Adipose tissue (tissue), 3 donors: Measurements from ENCODE around the gene PCBP1. TPM values are rescaled to one million over a fixed set of nuclear protein-coding genes. Genes with fewer than 3 reads are reported as not detected.
"Not testable (repeated sequence)": the region's sequence is repeated elsewhere in the genome, so short reads cannot be mapped to it uniquely, and the experiment has no call there.

Source experiments
- H3K27ac ChIP-seq: one replicate; pipeline ENCODE4 v1.5.1; 2013; ENCODE audit warnings: low read depth, low read length
- WGBS, 3 donors: extraction: QIAGEN DNeasy Blood & Tissue Kit; methylation state at CpG; one replicate each; pipeline ENCODE4 v1.1.7; 2013; 5-methylcytosine and 5-hydroxymethylcytosine counted together
- polyA plus RNA-seq, 3 donors: library from polyadenylated mRNA; stranded (reverse); fragments of 200-250 nt; gene quantifications; one replicate each; pipeline ENCODE4 v1.2.3, GENCODE V29; 2013
- donor health status: healthy with polysubstance abuse.
- donor health status: Bipolar disorder and iron deficiency.
- donor health status: healthy.

The PCBP1 gene
- polyA plus RNA-seq, 3 donors, result 233 to 396 (median 326) TPM

DNA sequence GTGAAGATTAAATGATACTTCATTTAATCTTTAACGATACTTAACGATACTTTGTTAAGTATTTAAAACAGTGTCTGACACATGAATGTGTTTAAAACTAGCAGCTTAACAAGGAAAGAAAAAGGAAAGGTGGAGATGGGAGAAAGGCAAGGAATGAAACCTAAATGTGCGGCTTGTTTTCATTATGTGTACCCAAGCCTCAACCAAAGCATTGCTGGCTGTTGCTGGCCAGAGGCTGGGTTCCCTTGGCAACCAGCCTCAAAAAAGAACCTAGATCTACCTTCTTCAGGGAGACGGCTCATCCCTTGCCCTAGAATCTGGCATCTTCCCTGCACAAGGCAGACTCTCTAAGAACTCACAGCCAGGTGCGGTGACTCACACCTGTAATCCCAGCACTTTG, 13.8 kb upstream of the PCBP1 start:
- WGBS, 3 donors, result 82 to 93% (median 92%) methylated on average over 5 of the region's 5 CpGs
- no peak overlapping the region for H3K27ac ChIP-seq

DNA sequence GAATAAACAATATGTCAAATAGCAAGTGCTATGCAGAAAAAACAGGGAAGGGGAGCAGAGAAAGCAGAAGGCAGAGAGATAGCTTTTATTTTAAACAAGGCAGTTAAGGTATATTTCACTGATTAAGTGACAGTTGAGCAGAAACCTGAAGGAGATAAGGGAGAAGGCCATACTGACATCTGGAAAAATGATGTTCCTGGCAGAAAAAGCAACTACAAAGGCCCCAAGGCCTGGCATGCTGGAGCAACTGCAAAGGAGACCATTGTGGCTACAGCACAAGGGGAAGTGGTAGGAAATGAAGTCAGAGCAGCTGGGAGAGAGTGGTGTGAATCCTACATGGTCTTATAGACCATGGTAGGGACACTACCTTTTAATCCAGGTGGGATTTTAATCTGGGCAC, 8.9 kb upstream of the PCBP1 start:
- no peak overlapping the region for H3K27ac ChIP-seq

DNA sequence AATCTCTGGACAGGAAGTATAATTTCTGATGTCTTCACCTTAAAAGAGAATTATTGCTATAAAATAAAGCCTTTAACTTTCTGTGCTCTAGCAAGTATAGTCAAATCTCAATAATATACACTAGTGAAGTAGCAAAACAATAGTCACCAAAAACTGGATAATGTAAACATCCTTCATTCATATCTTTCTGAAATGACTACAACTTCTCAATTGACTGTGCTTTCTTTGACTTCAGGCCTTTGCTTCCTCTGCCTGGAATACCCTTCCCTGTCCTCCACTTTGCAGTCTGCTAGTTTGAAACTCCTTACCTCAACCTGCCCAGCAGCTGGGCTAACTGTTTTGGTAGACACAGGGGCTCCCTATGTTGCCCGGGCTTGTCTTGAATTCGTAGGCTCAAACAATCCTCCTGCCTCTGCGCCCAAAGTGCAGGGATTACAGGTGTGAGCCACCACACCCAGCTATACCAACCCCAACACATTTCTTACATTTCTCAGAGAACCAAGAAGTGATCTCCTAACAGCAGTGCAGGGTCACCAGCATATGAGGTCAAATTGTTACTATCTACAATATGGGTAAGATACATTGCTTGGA, 6.6 kb upstream of the PCBP1 start:
- WGBS, 3 donors, result 89 to 95% (median 92%) methylated on average over 3 of the region's 3 CpGs
- H3K27ac ChIP-seq, result no peak overlapping the region

DNA sequence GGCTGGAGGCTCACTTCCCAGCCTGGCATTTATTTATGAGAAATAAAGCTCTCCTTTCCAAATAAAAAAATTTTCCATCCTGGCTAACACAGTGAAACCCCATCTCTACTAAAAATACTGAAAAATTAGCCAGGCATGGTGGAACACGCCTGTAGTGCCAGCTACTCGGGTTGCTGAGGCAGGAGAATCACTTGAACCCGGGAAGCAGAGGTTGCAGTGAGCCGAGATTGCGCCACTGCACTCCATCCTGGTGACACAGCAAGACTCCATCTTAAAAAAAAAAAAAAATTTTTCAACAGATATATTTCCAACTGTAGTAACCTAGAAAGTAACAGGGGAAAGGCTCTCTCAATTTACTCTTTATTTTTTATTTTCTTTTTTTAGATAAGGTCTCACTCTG, 6.1 kb upstream of the PCBP1 start:
- no peak overlapping the region for H3K27ac ChIP-seq
- WGBS, 3 donors, result 69 to 96% (median 75%) methylated on average over 5 of the region's 5 CpGs

DNA sequence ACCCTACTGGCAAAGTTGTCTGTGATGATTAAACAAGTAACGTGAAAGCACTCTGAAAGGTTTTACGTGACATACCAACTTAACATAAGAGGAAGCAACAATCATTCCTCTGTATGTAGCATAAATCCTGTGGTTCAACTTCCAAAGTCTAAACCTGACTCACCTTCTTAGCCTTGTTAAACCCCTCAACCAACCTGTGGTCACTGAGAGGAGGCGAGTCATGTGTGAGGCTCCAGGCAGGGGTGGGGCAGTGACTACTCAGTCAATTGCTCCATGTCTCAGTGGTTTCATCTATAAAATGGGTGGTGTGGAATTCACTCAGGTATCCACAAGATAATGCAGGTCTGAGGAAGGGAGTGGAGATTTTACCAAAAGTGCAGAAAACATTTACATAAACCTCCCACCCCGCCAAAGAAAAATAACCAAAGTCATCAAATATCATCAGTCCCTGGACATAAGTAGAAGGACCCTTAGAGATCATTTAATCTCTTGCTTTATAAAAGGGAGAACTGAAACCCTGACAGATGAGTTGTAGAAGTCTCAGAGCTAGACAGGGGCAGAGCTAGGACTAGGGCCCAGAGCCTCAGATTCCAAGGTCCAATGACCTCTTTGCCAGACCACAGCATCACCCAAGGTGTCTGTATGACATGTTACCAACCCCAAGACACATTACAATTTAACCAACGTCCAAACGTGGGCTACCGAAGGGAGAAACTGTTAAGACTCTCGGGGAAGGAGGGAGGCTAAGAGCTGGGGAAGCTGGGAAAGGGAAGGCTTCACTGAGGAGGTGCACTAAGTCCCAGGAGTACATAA, 3.7 kb upstream of the PCBP1 start:
- WGBS, 3 donors, result 71 to 77% (median 72%) methylated on average over 8 of the region's 8 CpGs
- H3K27ac ChIP-seq, result no peak overlapping the region

DNA sequence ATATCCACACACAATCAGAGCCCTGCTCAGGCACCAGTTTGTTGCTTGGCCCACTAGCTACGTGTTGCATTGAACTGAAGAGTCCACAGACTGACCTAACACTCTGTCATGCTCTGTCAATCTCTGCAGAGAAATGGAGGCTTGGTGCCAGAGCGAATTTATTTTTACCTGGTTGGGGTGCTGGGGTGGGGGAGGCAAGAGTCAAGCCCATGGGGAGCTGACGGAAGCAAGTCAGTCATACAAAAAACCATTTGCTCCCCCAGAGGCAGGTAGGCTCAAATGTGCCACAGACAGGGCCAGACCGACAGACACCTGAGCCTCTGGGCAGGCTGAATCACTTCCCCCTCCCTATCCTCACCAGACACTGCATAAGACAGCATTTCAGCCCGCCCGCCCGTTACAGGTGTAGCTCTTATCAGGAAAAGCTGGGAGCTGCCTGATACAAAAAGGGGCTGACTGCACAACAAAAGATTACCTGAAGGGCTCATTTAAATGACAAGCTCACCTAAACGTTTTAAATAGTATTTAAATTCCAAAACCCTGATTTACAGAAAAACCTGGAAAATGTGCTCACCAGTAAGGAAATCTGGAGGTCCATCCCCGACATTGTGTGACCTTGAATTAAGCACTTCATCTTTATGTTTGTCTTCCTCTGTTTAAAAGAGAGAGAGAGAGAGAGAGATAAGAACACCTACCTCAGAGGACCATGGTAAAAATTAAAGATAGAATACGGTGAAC, 2.1 kb upstream of the PCBP1 start:
- 23 to 38% (median 28%) methylated on average over 10 of the region's 10 CpGs for WGBS, 3 donors
- H3K27ac ChIP-seq, result peak overlapping the region; percentile 99

DNA sequence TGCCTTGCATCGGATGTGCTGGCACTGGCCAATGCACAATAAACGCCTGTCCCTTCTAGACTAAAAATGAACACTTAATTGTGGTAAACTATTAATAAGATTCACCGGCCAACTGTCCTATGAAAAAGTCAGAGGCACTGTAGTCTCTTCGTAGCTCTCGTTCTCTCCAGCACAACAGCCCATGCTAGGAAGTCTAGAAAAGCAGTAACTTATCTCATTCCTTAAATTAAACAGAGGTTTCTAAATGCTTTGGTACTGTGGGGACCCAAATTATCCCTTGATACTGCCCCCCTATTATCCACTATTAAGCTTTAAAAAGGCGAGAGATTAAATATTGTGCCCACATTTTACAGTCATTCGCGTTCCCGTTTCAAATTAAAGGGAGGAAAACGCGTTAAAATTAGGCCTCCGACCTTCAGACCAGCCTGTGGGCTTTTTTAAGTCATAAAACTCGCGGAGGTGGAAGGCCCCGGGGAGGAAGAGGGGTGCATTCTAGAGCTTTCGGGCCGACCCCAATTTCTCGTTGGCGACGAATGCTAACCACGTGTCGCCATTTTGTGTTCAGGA, 1.5 kb upstream of the PCBP1 start:
- 12 to 17% (median 15%) methylated on average over 22 of the region's 22 CpGs for WGBS, 3 donors
- H3K27ac ChIP-seq, result peak overlapping the region; percentile 99

DNA sequence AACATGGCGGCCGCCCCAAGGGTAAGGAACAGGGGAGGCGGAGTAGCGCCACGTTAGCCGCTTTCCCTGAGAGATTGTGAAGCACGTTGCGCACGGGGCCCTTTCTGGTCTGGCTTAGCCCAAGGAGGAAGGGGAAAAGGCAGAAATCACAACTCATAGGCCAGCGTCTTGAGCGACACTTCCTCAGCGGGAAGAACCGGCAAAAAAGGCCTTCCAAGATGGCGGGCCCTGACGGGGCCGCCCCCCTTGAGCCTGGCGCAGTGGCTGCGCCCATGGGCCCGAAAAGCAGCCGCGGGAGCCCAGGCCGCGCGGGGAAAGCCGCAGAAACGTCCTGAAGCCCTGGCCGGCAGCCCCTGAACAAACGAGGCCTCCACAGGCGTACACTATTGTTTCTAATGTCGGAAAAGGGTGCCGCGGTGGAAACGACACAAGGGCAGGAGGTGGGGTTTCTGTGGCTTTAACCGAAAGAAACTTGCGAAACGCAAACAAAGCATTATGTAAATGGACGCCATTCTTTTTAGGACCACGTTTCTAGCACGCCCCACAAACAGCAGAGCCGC, 919 bp upstream of the PCBP1 start:
- H3K27ac ChIP-seq, result peak overlapping the region; percentile 99
- WGBS, 3 donors, result 0 to 2% (median 1%) methylated on average over 40 of the region's 40 CpGs

DNA sequence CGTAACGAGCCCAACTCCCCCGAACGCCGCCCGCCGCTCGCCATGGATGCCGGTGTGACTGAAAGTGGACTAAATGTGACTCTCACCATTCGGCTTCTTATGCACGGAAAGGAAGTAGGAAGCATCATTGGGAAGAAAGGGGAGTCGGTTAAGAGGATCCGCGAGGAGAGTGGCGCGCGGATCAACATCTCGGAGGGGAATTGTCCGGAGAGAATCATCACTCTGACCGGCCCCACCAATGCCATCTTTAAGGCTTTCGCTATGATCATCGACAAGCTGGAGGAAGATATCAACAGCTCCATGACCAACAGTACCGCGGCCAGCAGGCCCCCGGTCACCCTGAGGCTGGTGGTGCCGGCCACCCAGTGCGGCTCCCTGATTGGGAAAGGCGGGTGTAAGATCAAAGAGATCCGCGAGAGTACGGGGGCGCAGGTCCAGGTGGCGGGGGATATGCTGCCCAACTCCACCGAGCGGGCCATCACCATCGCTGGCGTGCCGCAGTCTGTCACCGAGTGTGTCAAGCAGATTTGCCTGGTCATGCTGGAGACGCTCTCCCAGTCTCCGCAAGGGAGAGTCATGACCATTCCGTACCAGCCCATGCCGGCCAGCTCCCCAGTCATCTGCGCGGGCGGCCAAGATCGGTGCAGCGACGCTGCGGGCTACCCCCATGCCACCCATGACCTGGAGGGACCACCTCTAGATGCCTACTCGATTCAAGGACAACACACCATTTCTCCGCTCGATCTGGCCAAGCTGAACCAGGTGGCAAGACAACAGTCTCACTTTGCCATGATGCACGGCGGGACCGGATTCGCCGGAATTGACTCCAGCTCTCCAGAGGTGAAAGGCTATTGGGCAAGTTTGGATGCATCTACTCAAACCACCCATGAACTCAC, 673 bp downstream of the PCBP1 start:
- 0 to 1% (median 0%) methylated on average over 58 of the region's 58 CpGs for WGBS, 3 donors
- H3K27ac ChIP-seq, result peak overlapping the region; percentile 45

DNA sequence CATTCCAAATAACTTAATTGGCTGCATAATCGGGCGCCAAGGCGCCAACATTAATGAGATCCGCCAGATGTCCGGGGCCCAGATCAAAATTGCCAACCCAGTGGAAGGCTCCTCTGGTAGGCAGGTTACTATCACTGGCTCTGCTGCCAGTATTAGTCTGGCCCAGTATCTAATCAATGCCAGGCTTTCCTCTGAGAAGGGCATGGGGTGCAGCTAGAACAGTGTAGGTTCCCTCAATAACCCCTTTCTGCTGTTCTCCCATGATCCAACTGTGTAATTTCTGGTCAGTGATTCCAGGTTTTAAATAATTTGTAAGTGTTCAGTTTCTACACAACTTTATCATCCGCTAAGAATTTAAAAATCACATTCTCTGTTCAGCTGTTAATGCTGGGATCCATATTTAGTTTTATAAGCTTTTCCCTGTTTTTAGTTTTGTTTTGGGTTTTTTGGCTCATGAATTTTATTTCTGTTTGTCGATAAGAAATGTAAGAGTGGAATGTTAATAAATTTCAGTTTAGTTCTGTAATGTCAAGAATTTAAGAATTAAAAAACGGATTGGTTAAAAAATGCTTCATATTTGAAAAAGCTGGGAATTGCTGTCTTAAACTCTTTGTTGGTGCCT, 1.4 kb downstream of the PCBP1 start:
- WGBS, 3 donors, result 0 to 2% (median 1%) methylated on average over 8 of the region's 8 CpGs
- peak overlapping the region; percentile 29 for H3K27ac ChIP-seq

DNA sequence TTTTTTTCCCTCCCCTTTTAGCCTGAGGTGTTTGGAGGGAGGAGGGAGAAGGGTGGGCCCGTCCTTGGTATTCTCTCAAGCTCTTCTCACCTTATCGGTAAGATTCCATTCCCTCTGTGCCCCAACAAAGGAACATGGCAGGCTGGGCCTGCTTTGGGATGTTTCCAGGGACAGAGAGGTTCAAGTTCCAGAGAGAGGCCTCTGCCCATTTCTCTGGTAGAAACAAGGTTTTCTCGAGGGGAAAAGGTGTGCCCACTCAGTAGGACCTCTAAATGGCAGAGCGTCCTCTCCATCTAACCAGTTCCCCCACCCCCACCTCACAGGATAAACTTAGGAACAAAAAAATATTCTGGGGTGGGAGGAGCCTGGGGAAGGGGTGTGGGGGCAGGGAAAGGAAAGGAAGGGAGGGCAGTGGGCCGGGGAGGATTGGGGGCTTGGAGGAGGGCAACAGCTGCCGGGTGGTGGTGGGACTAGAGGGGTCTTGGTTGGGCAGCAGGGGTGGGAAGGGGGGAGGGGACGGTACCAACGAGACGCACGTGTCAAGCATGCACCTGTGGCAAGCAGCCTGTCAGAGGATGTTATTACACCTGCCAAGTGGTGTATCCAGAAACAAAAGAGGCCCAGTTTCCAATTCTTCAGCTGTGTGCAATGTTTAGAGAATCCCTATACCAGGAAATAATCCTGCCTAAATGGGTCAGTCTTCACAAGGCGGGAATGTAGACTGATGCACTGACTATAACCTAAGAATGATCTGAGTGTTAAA, 2.1 kb downstream of the PCBP1 start:
- H3K27ac ChIP-seq, result no peak overlapping the region
- WGBS, 3 donors, result 10 to 11% (median 11%) methylated on average over 8 to 11 of the region's 11 CpGs

DNA sequence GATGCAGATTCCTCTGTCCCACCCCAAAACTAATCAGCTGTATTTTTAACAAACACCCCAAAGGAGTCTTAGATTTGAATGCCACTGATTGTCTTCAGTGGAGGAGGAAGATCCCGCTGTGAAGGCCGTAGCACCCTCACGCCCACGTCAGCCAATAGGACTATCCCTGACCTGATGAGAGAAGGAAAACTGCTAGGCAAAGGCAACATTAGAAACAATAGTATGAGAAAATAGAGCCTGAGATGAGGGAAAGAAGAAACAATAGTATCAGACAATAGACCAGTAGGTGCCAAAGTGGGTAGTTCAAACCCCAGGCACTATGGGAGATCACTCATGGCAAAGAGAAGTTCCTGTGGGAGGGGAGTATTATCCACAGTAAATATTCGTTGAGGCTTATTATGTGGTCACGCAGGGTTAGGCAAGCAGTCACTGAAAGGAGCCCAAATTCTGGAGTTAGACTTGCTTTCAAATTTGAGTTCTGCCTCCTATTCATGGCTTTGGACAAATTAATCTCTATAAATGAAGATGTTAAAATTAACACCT, 2.8 kb downstream of the PCBP1 start:
- WGBS, 3 donors, result 36 to 65% (median 45%) methylated on average over 6 of the region's 6 CpGs
- H3K27ac ChIP-seq, result no peak overlapping the region

DNA sequence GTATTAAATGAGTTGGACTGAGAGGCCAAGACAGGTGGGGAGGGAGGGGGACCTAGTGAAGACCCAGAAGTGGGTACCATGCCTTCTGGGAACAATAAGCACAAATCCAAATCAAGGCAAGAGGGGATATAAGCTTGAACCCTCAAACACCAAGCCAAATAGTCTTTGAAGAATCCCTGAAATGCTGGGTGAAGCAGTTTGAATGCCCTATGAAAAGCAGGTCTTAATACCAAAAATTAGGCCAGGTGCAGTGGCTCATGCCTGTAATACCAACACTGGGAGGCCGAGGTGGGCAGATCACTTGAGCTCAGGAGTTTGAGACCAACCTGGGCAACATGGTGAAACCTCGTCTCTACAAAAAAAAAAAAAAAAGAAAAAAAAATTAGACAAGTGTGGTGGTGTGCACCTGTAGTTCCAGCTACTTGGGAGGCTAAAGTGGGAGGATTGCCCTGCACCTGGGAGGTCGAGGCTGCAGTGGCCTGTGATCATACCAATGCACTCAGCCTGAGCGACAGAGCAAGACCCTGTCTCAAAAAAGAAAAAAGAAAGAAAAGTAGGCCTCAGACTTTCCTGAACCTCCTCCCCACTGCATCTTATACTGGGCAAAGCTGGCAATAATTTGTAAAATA, 3.5 kb downstream of the PCBP1 start:
- H3K27ac ChIP-seq, result no peak overlapping the region
- 89 to 92% (median 92%) methylated on average over 4 of the region's 4 CpGs for WGBS, 3 donors

DNA sequence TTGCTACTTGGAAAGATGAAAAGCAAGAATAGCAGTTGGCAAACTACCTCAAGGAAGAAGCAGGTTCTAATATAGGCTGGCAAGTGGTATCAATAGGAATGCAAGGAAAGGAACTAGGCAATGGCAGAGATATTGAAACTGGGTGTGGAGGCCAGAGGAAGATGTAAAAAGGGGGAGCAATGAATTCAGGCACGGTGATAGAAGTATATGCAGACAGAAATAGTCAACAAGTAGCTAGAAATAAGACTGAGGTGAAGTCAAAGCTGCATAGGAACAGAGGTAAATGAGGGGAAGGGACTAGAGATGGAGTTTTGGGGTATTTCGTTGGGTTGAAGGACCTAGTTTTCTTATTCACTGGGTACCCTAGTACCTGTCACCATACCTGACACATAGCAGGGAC, 4.1 kb downstream of the PCBP1 start:
- WGBS, 3 donors, result 67 to 77% (median 69%) methylated on average over 2 of the region's 2 CpGs
- H3K27ac ChIP-seq, result no peak overlapping the region

DNA sequence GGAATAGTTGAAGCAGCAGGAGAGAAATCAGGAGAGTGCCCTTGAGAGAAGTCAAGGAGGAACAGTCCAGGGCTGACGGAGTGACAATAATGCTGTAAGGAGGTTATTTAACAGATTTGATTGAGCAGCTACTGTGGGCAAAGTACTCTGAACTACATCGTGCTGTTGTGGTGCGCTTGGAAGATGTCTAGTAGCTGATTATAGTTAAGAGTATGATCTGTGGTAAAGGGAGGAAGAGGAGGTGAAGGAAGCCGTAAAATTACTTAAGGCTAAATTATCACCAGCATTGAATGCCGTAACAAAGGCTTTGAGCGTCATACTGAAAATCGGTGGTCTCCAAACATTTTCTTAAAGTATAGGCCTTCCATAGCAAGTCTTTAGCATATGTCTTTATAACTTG, 4.5 kb downstream of the PCBP1 start:
- WGBS, 3 donors, result 74 to 91% (median 78%) methylated on average over 7 of the region's 7 CpGs
- H3K27ac ChIP-seq, result no peak overlapping the region

DNA sequence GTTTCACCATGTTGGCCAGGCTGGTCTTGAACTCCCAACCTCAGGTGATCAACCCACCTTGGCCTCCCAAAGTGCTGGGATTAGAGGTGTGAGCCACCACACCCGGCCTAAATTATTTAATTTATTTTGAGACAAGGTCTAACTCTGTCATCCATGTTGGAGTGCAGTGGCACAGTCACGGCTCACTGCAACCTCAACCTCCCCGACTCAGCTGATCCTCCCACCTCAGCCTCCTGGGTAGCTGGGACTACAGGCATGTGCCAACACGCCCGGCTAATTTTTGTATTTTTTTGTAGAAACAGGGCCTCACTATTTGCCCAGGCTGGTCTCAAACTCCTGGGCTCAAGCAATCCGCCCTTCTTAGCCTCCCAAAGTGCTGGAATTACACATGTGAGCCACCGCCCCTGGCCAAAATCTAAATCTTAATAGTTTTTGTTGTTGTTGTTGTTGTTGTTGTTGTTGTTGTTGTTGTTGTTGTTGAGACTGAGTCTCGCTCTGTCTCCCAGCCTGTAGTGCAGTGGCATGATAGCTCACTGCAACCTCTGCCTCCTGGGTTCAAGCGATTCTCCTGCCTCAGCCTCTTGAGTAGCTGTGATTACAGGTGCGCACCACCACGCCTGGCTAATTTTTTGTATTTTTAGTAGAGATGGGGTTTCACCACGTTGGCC, 5.4 kb downstream of the PCBP1 start:
- WGBS, 3 donors, result 94 to 96% (median 96%) methylated on average over 12 of the region's 12 CpGs
- not testable (repeated sequence) for H3K27ac ChIP-seq
